Lung microvascular endothelial cell (primary cell): Measurements from ENCODE around the gene RARG. TPM values are rescaled to one million over a fixed set of nuclear protein-coding genes. Genes with fewer than 3 reads are reported as not detected.
A peak's percentile ranks its signal among the peaks of the same experiment; 100 is the strongest.

Source experiments
- DNase-seq, 2 donors: peaks; one replicate each; pipeline versions ENCODE4 v3.0.0 to v3.0.0-alpha.2; 2010; ENCODE audit warnings: low read depth in 2 of 2
- total RNA-seq: library from RNA; depleted of rRNA; stranded (reverse); fragments of >200 nt; gene quantifications from 2 replicates; pipeline ENCODE4 v1.2.1, GENCODE V29; 2014

The RARG gene
- total RNA-seq, 1 donor from 2014 or later = 5.2 TPM

GRCh38 chr12:53224061-53224896 lies 7.7 kb downstream of the RARG start:
- DNase-seq = no peak

GRCh38 chr12:53223389-53224060 lies 8.5 kb downstream of the RARG start:
- peak; percentile 47 to 60 for DNase-seq

GRCh38 chr12:53222806-53223261 lies 9.2 kb downstream of the RARG start:
- DNase-seq = no peak

- no peak for DNase-seq
Observed at GRCh38 chr12:53222170-53222721, 9.8 kb downstream of the RARG start.

GRCh38 chr12:53221203-53222080 lies 10.6 kb downstream of the RARG start:
- DNase-seq = peak; percentile 64 to 78

GRCh38 chr12:53220694-53221202 lies 11.3 kb downstream of the RARG start:
- DNase-seq = peak; percentile 85 to 95

- DNase-seq = peak; percentile 85
Observed at GRCh38 chr12:53219956-53220693, 11.9 kb downstream of the RARG start.

- peak; percentile 49 to 59 for DNase-seq
Observed at GRCh38 chr12:53219292-53219955, 12.6 kb downstream of the RARG start.

- no peak for DNase-seq
Observed at GRCh38 chr12:53218551-53219291, 13.3 kb downstream of the RARG start.

- DNase-seq = peak in 1 of 2 donors; percentile 35
Observed at GRCh38 chr12:53217931-53218307, 14.1 kb downstream of the RARG start.

- DNase-seq = peak in 1 of 2 donors; percentile 48
Observed at GRCh38 chr12:53217051-53217930, 14.7 kb downstream of the RARG start.

- DNase-seq = no peak
Observed at GRCh38 chr12:53215497-53215896, 16.5 kb downstream of the RARG start.

- DNase-seq = peak; percentile 81 to 85
Observed at GRCh38 chr12:53214687-53215455, 17.1 kb downstream of the RARG start.

- DNase-seq = no peak
Observed at GRCh38 chr12:53214221-53214620, 17.8 kb downstream of the RARG start.

GRCh38 chr12:53213348-53213747 lies 18.7 kb downstream of the RARG start:
- DNase-seq = peak; percentile 87 to 88

GRCh38 chr12:53212931-53213330 lies 19.1 kb downstream of the RARG start:
- DNase-seq = no peak
